Measurements from ENCODE around the gene SMPD1.
A peak's percentile ranks its signal among the peaks of the same experiment; 100 is the strongest.

Gene SMPD1

DNA sequence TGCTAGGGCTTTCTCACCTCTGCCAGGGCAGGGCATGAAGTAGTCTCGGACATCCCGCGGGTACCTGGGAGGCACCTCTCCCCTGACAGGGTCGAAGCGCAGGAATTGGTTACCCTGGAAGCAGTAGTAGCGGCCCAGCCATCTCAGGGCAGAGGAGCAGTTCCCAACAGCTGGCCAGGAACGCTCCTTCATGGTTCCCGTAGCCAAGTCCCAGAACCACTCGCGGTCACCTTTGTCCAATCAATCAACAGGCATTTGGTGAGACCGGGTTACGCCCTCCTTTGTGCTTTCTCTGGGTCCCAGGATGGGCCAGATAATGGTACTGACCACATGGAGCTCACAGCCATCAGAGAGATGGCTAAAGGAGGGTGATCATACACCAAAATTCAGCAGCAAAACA, 47.1 kb downstream of the SMPD1 start:
- TF ChIP-seq SP1 (IDR thresholded peaks at IDR 0.05) (no peak), FOXK2 (IDR thresholded peaks at IDR 0.05) (no peak)
- ChIA-PET CTCF (interaction anchor here (0.7 to 3.5 kb wide), 3 partner anchors 59 to 280 kb away, joined by 3 to 30 read pairs (median 7); no protein-coding TSS in a partner anchor), POLR2A (interaction anchor here (2.4 kb wide), 1 partner anchor 18 kb away, joined by 13 read pairs; the partner anchor contains the start of gene APBB1)
- DNase-seq (ENCODE audit: extremely low spot score) = no peak

GRCh38 chr11:6437993-6438392, 47.7 kb downstream of the SMPD1 start:
- DNase-seq (ENCODE audit: extremely low spot score) = no peak
- no peak for TF ChIP-seq HDGF (IDR thresholded peaks at IDR 0.05; ENCODE audit: borderline replicate concordance)
- TF ChIP-seq BHLHE40 (IDR thresholded peaks at IDR 0.05; ENCODE audit: borderline replicate concordance) = no peak
- TF ChIP-seq ELF4 (IDR thresholded peaks at IDR 0.05) = no peak
- no peak for TF ChIP-seq ARNT (IDR thresholded peaks at IDR 0.05)
- no peak for TF ChIP-seq TARDBP (IDR thresholded peaks at IDR 0.05)
- no peak for TF ChIP-seq ZNF384 (IDR thresholded peaks at IDR 0.05)
- no peak for TF ChIP-seq FOXK2 (IDR thresholded peaks at IDR 0.05)
- TF ChIP-seq CTBP1 (IDR thresholded peaks at IDR 0.05; ENCODE audit: borderline replicate concordance) = no peak
- TF ChIP-seq SP1 (IDR thresholded peaks at IDR 0.05) = no peak
- no peak for TF ChIP-seq PKNOX1 (IDR thresholded peaks at IDR 0.05)
- TF ChIP-seq FOXA1 (IDR thresholded peaks at IDR 0.05) = no peak
- no peak for TF ChIP-seq FOXM1 (IDR thresholded peaks at IDR 0.05; ENCODE audit: borderline replicate concordance)
- no peak for TF ChIP-seq L3MBTL2 (conservative IDR thresholded peaks at IDR 0.05)
- TF ChIP-seq SUZ12 (IDR thresholded peaks at IDR 0.05) = no peak
- TF ChIP-seq NFRKB (IDR thresholded peaks at IDR 0.05) = no peak
- no peak for TF ChIP-seq LEF1 (IDR thresholded peaks at IDR 0.05; ENCODE audit: borderline replicate concordance)
- POLR2A ChIA-PET = interaction anchor here (1.6 to 2.4 kb wide), 2 partner anchors 19 to 43 kb away, joined by 6 to 13 read pairs; partner anchors contain the start of genes APBB1, ARFIP2 and TIMM10B
- CTCF ChIA-PET = interaction anchor here (0.7 to 3.5 kb wide), 6 partner anchors 14 to 279 kb away, joined by 3 to 30 read pairs (median 6); no protein-coding TSS in a partner anchor

DNA sequence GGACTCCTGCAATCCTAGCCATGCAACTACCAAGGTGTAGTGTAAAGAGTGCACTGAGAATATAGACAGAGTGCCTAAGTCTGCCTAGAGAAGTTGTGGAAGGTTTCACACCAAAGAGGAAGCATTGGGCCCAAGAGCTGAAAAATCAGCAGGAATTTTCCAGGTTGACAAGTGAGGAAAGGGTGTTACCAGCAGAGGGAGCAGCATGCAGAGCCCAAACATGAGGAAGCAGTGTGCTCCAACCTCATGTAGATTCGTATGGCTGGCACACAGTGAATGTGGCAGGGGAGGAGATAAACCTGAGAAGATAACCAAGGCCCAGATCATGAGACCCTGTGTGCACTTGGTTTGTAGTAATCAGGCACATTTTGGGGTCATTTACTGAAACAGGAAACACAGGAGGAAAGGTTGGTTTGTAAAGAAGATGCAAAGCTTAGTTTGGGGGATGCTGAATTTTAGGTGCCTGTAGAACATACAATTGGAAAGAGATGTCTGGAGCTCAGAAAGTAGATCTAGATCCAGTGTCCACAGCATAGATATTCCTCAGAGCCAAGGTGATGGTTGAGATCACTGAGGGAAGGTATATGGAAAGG, 48.8 kb downstream of the SMPD1 start:
- ChIA-PET POLR2A (interaction anchor here (1.6 to 2.4 kb wide), 2 partner anchors 20 to 42 kb away, joined by 6 to 13 read pairs; partner anchors contain the start of genes APBB1, ARFIP2 and TIMM10B), CTCF (interaction anchor here (0.6 to 3.5 kb wide), 15 partner anchors 9 to 494 kb away, joined by 3 to 30 read pairs (median 4); no protein-coding TSS in a partner anchor)
- TF ChIP-seq NFRKB (IDR thresholded peaks at IDR 0.05) (no peak), TARDBP (IDR thresholded peaks at IDR 0.05) (no peak), ELF4 (IDR thresholded peaks at IDR 0.05) (no peak), ARNT (IDR thresholded peaks at IDR 0.05) (no peak), L3MBTL2 (conservative IDR thresholded peaks at IDR 0.05) (no peak), BHLHE40 (IDR thresholded peaks at IDR 0.05; ENCODE audit: borderline replicate concordance) (no peak), FOXM1 (IDR thresholded peaks at IDR 0.05; ENCODE audit: borderline replicate concordance) (no peak), FOXK2 (IDR thresholded peaks at IDR 0.05) (no peak), HDGF (IDR thresholded peaks at IDR 0.05; ENCODE audit: borderline replicate concordance) (no peak), FOXA1 (IDR thresholded peaks at IDR 0.05) (no peak), CTBP1 (IDR thresholded peaks at IDR 0.05; ENCODE audit: borderline replicate concordance) (no peak), LEF1 (IDR thresholded peaks at IDR 0.05; ENCODE audit: borderline replicate concordance) (no peak), PKNOX1 (IDR thresholded peaks at IDR 0.05) (no peak), SP1 (IDR thresholded peaks at IDR 0.05) (no peak), ZNF384 (IDR thresholded peaks at IDR 0.05) (no peak), SUZ12 (IDR thresholded peaks at IDR 0.05) (no peak)
- DNase-seq (ENCODE audit: extremely low spot score) = peak; percentile 65

GRCh38 chr11:6440906-6441358, 50.7 kb downstream of the SMPD1 start, which contains the start of gene HPX:
Gene HPX (minus strand): TSS chr11:6440987. CDS start chr11:6440963, 24 bp downstream.
- CTCF ChIA-PET = interaction anchor here (0.9 to 5.5 kb wide), 2 partner anchors 61 to 78 kb away, joined by 3 to 102 read pairs; no protein-coding TSS in a partner anchor
- DNase-seq (ENCODE audit: extremely low spot score) = no peak
- no peak for TF ChIP-seq CTBP1 (IDR thresholded peaks at IDR 0.05; ENCODE audit: borderline replicate concordance)
- TF ChIP-seq FOXA1 (IDR thresholded peaks at IDR 0.05) = no peak
- no peak for TF ChIP-seq NFRKB (IDR thresholded peaks at IDR 0.05)
- no peak for TF ChIP-seq BHLHE40 (IDR thresholded peaks at IDR 0.05; ENCODE audit: borderline replicate concordance)
- no peak for TF ChIP-seq LEF1 (IDR thresholded peaks at IDR 0.05; ENCODE audit: borderline replicate concordance)
- no peak for TF ChIP-seq ELF4 (IDR thresholded peaks at IDR 0.05)
- TF ChIP-seq FOXM1 (IDR thresholded peaks at IDR 0.05; ENCODE audit: borderline replicate concordance) = no peak
- no peak for TF ChIP-seq FOXK2 (IDR thresholded peaks at IDR 0.05)
- TF ChIP-seq SUZ12 (IDR thresholded peaks at IDR 0.05) = no peak
- no peak for TF ChIP-seq L3MBTL2 (conservative IDR thresholded peaks at IDR 0.05)
- no peak for TF ChIP-seq SP1 (IDR thresholded peaks at IDR 0.05)
- TF ChIP-seq ARNT (IDR thresholded peaks at IDR 0.05) = no peak
- POLR2A ChIA-PET = interaction anchor here (1.0 to 1.9 kb wide), 3 partner anchors 10 to 242 kb away, joined by 3 to 6 read pairs (median 4); partner anchors contain the start of genes APBB1 and MRPL17

- TF ChIP-seq SUZ12 (IDR thresholded peaks at IDR 0.05) = no peak
- TF ChIP-seq ZNF384 (IDR thresholded peaks at IDR 0.05) = no peak
- TF ChIP-seq CTBP1 (IDR thresholded peaks at IDR 0.05; ENCODE audit: borderline replicate concordance) = no peak
- ChIA-PET CTCF (interaction anchor here (0.6 to 5.5 kb wide), 4 partner anchors 13 to 70 kb away, joined by 3 to 102 read pairs (median 4); partner anchors contain the start of gene APBB1), POLR2A (interaction anchor here (1.9 kb wide), 2 partner anchors 63 to 241 kb away, joined by 4 to 6 read pairs; partner anchors contain the start of gene MRPL17)
- DNase-seq (ENCODE audit: extremely low spot score) = no peak
These were observed 52.2 kb downstream of the SMPD1 start for GRCh38 chr11:6442441-6442840.

Data from HEK293T (cell line).